Progenitor cell of endocrine pancreas (in vitro differentiated cells): Measurements from ENCODE around the gene MAGI1. TPM values are rescaled to one million over a fixed set of nuclear protein-coding genes. Genes with fewer than 3 reads are reported as not detected.

Experiments
- DNase-seq: peaks from one replicate; pipeline ENCODE4 v3.0.0; 2021; ENCODE audit warnings: low spot score; ENCODE audit not compliant: unreplicated experiment
- H3K27ac Mint-ChIP-seq: 2 replicates; pipeline ENCODE4 v1.8.0; 2021; ENCODE audit warnings: mild to moderate bottlenecking, moderate library complexity, mixed read lengths
- H3K27me3 Mint-ChIP-seq: 2 replicates; pipeline ENCODE4 v1.8.0; 2021; ENCODE audit warnings: mixed read lengths
- H3K36me3 Mint-ChIP-seq: 2 replicates; pipeline ENCODE4 v1.8.0; 2022; ENCODE audit warnings: mixed read lengths; ENCODE audit not compliant: insufficient read depth
- H3K4me1 Mint-ChIP-seq: 2 replicates; pipeline ENCODE4 v1.8.0; 2021; ENCODE audit warnings: low read depth, mixed read lengths
- H3K4me3 Mint-ChIP-seq: 2 replicates; pipeline ENCODE4 v1.8.0; 2021; ENCODE audit warnings: low read depth, mild to moderate bottlenecking, moderate library complexity, mixed read lengths
- H3K9me3 Mint-ChIP-seq: 2 replicates; pipeline ENCODE4 v1.8.0; 2021; ENCODE audit warnings: low read depth, mixed read lengths
- CTCF ChIP-seq: fragments of 200-600 bp; sonication (generic); IDR thresholded peaks from one replicate; pipeline ENCODE4 v1.5.0; 2021; ENCODE audit warnings: antibody characterized with exemption, mild to moderate bottlenecking; ENCODE audit not compliant: unreplicated experiment
- total RNA-seq: library from RNA; stranded (reverse); gene quantifications from 2 replicates; pipeline ENCODE4 v1.2.1, GENCODE V29; 2021

The MAGI1 gene
- total RNA-seq, 1 donor from 2014 or later = 142 TPM

- no peaks in the 10 kb centered on the region for H3K9me3 Mint-ChIP-seq
- H3K27ac Mint-ChIP-seq = peak overlapping the region; percentile 13
- no peak for TF ChIP-seq CTCF
These were observed 286.1 kb downstream of the MAGI1 start for GRCh38 chr3:65752636-65753035.

GRCh38 chr3:65751123-65751700 lies 287.5 kb downstream of the MAGI1 start:
- no peak overlapping the region for H3K27ac Mint-ChIP-seq
- H3K36me3 Mint-ChIP-seq = peaks cover 2% of the 10 kb centered on the region
- H3K4me1 Mint-ChIP-seq = peaks cover 5% of the 10 kb centered on the region
- H3K27me3 Mint-ChIP-seq = no peaks in the 10 kb centered on the region
- H3K9me3 Mint-ChIP-seq = no peaks in the 10 kb centered on the region
- DNase-seq = peak; percentile 30
- peak; percentile 78 for TF ChIP-seq CTCF
- no peak overlapping the region for H3K4me3 Mint-ChIP-seq

More at GRCh38 chr3:65752636-65753035, 286.1 kb downstream of the MAGI1 start:
- no peaks in the 10 kb centered on the region for H3K27me3 Mint-ChIP-seq
- H3K4me3 Mint-ChIP-seq = no peak overlapping the region
- no peak for DNase-seq
- peaks cover 5% of the 10 kb centered on the region for H3K4me1 Mint-ChIP-seq
- peaks cover 2% of the 10 kb centered on the region for H3K36me3 Mint-ChIP-seq

- Mint-ChIP-seq H3K4me3 (no peak overlapping the region), H3K4me1 (peaks cover 5% of the 10 kb centered on the region), H3K9me3 (no peaks in the 10 kb centered on the region), H3K27me3 (no peaks in the 10 kb centered on the region), H3K27ac (no peak overlapping the region), H3K36me3 (peaks cover 5% of the 10 kb centered on the region)
- no peak for DNase-seq
- TF ChIP-seq CTCF = no peak
These were observed 289.7 kb downstream of the MAGI1 start for GRCh38 chr3:65749066-65749465.

GRCh38 chr3:65748326-65748725 lies 290.4 kb downstream of the MAGI1 start:
- no peak overlapping the region for H3K4me3 Mint-ChIP-seq
- TF ChIP-seq CTCF = no peak
- H3K27ac Mint-ChIP-seq = peak overlapping the region; percentile 0
- no peaks in the 10 kb centered on the region for H3K9me3 Mint-ChIP-seq
- no peak for DNase-seq
- no peaks in the 10 kb centered on the region for H3K27me3 Mint-ChIP-seq
- H3K4me1 Mint-ChIP-seq = peaks cover 5% of the 10 kb centered on the region
- peaks cover 5% of the 10 kb centered on the region for H3K36me3 Mint-ChIP-seq

- DNase-seq = no peak
- H3K4me3 Mint-ChIP-seq = no peak overlapping the region
- H3K4me1 Mint-ChIP-seq = peaks cover 5% of the 10 kb centered on the region
- peak overlapping the region; percentile 63 for H3K27ac Mint-ChIP-seq
- no peak for TF ChIP-seq CTCF
- H3K36me3 Mint-ChIP-seq = peaks cover 5% of the 10 kb centered on the region
- no peaks in the 10 kb centered on the region for H3K9me3 Mint-ChIP-seq
- H3K27me3 Mint-ChIP-seq = no peaks in the 10 kb centered on the region
These were observed 291.9 kb downstream of the MAGI1 start for GRCh38 chr3:65746848-65747247.
